Pancreas (tissue), 10 donors: Measurements from ENCODE around the gene HOXC10. TPM values are rescaled to one million over a fixed set of nuclear protein-coding genes. Genes with fewer than 3 reads are reported as not detected.

Experiments
- ATAC-seq, 4 donors: fragments of 200-7000 bp; cut with Tn5 transposase; one replicate each; pipeline versions ENCODE4 v1.8.0 to v1.9.1; 2020; ENCODE audit warnings: mild to moderate bottlenecking in 4 of 4, moderate library complexity in 4 of 4
- DNase-seq, 6 donors: peaks; one replicate each; pipeline ENCODE4 v3.0.0-alpha.2; 2020
- FAIRE-seq: peaks from 2 replicates; lab custom pipeline; 2012; peaks lifted over from hg19 to GRCh38; lab: Jason Lieb, UNC
- H3K27ac ChIP-seq, 4 donors: fragments of 200-600 bp; sonication (generic); 1 replicate in 3 of 4; 2 replicates in 1 of 4; pipeline versions ENCODE4 v1.5.0 to v1.8.0; 2020
- H3K27me3 ChIP-seq, 4 donors: fragments of 200-600 bp; one replicate each; pipeline ENCODE4 v1.8.0; 2021
- H3K36me3 ChIP-seq, 3 donors: fragments of 200-600 bp; sonication (generic) in 1 of 3; one replicate each; pipeline versions ENCODE4 v1.5.0 to v1.8.0; 2020 to 2021
- H3K4me1 ChIP-seq, 3 donors: fragments of 200-600 bp; one replicate each; pipeline ENCODE4 v1.8.0; 2021
- H3K4me3 ChIP-seq, 4 donors: fragments of 200-600 bp; sonication (generic) in 2 of 4; one replicate each; pipeline versions ENCODE4 v1.5.0 to v1.8.0; 2020 to 2021
- H3K9me3 ChIP-seq, 4 donors: fragments of 200-600 bp; one replicate each; pipeline ENCODE4 v1.8.0; 2021
- CTCF ChIP-seq, 4 donors: fragments of 200-600 bp; sonication (generic) in 3 of 4; IDR thresholded peaks; one replicate each; pipeline versions ENCODE4 v1.5.0 to v1.8.0; 2021; ENCODE audit warnings: antibody characterized with exemption in 4 of 4
- WGBS, 2 donors: extraction: QIAGEN DNeasy Blood & Tissue Kit; methylation state at CpG; one replicate each; pipeline ENCODE4 v1.1.7; 2013; 5-methylcytosine and 5-hydroxymethylcytosine counted together
- intact Hi-C, 3 donors: fragments of 100-400 bp; cut with DNase I; formaldehyde crosslinking; loops; one replicate each; pipeline versions ENCODE4 v1.11.1 to v1.14.2; 2022
- polyA plus RNA-seq, 2 donors: library from polyadenylated mRNA; stranded (reverse); fragments of 200-250 nt; gene quantifications; one replicate each; pipeline ENCODE4 v1.2.3, GENCODE V29; 2013
- total RNA-seq, 6 donors: library from RNA; stranded (reverse); fragmentation: NEBNext Ultra II Directional in 4 of 6; extraction: Animal tissue kit (Norgen Biotek cat#: 25700) in 4 of 6; gene quantifications; one replicate each; pipeline versions ENCODE4 v1.2.1 to v1.2.4, GENCODE V29; 2021 to 2023
- donor health status: healthy with polysubstance abuse.
- donor health status: DM: no; HTN: no; CAD: no; lungs with moderate emphysema.
- donor health status: DM: no; HTN: no; CAD: no.
- donor health status: control.
- donor health status: control.
- donor health status: Bipolar disorder and iron deficiency.
- donor health status: DM: yes; HTN: yes; CAD: no.
- donor health status: DM: no; HTN: no; CAD: no.
- donor health status: DM: no; HTN: no; CAD: no.
- donor health status: DM: yes; HTN: yes; CAD: no.

HOXC10 gene
- total and polyA plus RNA-seq, 8 donors: 0.08 to 0.16 TPM; not detected in 6

DNA sequence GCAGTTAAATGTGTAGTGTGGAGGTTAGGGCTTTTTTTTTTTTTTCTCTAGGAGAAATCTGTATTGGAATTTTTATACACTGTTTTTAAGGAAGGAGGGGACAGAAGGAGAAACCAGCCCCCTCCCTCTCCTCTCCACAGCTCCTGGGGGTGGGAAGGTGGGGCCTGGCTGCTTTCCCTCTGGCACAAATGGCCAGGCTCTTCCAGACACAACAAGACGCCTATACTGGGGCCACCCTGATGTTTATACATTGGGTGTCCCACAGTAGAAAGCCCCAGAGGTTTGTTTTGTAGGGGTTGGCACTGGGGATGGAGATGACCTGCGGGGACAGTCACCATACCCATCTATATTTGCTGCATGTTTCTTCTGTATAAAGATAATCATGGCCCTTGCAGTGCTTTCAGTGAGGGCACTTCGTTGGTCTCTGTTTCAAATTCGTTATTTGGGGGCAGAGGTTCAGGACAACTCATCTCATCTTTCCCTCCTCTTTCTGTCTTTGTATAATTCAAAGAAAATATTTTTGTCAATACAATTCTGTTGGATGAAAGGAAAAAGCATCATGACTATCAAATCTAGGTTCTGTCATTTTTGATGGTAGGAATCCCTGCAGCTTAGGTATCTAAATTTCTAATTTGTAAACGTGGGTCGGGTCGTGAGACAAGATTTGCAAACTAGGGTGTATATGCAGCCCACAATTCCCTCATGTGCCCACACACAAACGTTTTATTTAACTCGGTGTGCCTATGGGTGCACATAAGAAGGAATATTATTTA is 7.9 kb upstream of the HOXC10 start:
- H3K36me3 ChIP-seq: no peaks in the 10 kb centered on the region
- H3K27ac ChIP-seq: no peak overlapping the region
- ATAC-seq: no peak
- no peak for DNase-seq
- intact Hi-C loops: no loop called here
- TF ChIP-seq CTCF (IDR thresholded peaks at IDR 0.05): no peak
- H3K4me1 ChIP-seq: peaks cover 3 to 9% (median 6%) of the 10 kb centered on the region in 3 donors
- 12 to 14% methylated on average over 9 of the region's 9 CpGs for WGBS, 2 donors
- H3K9me3 ChIP-seq: no peaks in the 10 kb centered on the region
- peaks cover 0 to 54% (median 19%) of the 10 kb centered on the region in 4 donors for H3K27me3 ChIP-seq
- no peak for FAIRE-seq
- no peak overlapping the region for H3K4me3 ChIP-seq

GRCh38 chr12:53977596-53978445 is 7.1 kb upstream of the HOXC10 start:
- no peak for TF ChIP-seq CTCF (IDR thresholded peaks at IDR 0.05)
- intact Hi-C loops: no loop called here
- DNase-seq (no peak), ATAC-seq (no peak), FAIRE-seq (no peak)
- Histone ChIP-seq H3K27me3 (peaks cover 0 to 59% (median 20%) of the 10 kb centered on the region in 4 donors), H3K9me3 (no peaks in the 10 kb centered on the region), H3K27ac (no peak overlapping the region), H3K4me3 (no peak overlapping the region), H3K4me1 (peaks cover 3 to 9% (median 6%) of the 10 kb centered on the region in 3 donors), H3K36me3 (no peaks in the 10 kb centered on the region)
- WGBS, 2 donors: 6% methylated on average over 11 of the region's 11 CpGs

DNA sequence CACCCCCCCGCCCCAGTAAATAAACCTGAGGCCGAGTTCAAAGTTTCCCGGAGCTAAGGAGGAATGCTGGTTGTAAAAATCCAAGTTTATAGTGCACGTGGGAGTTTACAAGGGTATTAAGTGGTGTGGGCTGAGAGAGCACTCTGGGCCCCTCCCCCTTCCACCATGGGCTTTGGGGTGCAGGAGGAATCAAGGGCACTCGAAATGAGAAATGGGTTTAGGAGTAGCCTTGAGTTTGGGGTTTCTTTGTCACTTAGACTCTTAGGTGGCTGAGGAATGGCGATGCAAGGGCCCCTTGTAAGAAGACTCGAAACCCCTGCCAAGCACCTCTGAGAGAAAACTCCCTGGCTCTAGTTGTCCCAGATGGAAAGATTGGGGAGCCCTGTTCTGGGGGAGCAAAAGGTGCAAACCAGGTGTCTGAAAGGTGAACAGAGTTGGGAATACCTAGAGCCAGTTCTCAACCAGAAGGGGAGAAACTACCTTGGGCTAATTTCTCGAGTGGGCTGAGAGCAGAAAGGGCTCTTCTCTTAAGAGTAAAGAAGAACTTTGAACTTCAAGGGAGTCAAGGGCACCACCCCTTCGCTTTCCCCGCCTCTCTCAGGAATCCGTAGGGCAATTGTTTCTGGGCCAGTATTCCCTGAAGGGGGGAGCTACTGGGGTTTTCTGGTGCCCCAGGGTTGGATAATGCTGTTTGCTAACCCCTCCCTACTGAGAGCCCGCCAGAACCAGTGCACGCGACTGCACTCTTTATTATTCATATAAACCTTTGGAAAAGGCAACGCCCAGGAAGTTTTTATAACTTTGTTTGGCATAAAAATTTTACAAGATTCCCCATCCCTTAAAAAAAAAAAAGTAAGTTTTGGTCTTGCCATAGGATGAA is 6.2 kb upstream of the HOXC10 start:
- Histone ChIP-seq H3K27ac (no peak overlapping the region), H3K4me1 (peaks cover 3 to 9% (median 6%) of the 10 kb centered on the region in 3 donors), H3K9me3 (no peaks in the 10 kb centered on the region), H3K27me3 (peaks cover 0 to 59% (median 25%) of the 10 kb centered on the region in 4 donors), H3K4me3 (no peak overlapping the region), H3K36me3 (no peaks in the 10 kb centered on the region)
- no peak for TF ChIP-seq CTCF (IDR thresholded peaks at IDR 0.05)
- ATAC-seq: no peak
- no peak for FAIRE-seq
- peak in 1 of 6 donors; percentile 9 for DNase-seq
- 6 to 9% methylated on average over 15 of the region's 15 CpGs for WGBS, 2 donors
- intact Hi-C loops: no loop called here

DNA sequence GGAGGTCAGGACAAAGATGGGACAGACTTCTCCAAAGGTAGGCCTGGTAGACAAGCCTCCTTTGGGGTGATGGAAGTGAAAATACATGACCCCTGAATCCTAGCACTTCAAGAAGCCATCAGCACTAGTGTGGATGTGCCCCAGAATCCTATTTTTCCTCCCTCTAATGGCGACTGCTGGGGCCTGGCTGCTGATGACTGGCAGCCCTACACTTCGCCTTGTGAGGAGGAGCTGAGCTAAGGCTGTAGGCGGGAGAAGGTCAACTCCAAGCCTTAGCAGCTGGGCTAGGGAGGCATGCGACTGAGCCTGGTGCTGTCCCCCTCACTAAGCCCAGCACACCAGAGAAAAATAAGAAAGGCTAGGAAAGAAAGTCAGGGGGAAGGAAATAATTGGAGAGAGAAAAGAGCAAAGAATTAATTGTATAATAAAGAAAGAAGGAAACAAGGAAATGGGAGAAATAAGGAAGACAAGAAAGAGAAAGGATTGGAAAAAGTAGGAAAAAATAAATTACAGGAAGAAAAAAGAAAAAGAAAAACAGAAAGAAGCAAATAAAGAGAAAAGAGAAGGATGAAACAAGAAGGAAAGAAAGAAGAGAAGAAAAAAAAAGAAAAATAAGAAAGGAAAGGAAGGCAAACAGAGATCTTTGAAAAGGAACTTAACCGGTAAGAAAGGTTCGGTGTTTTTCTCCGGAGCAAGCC is 4.7 kb upstream of the HOXC10 start:
- DNase-seq (peak in 1 of 6 donors; percentile 11), ATAC-seq (no peak), FAIRE-seq (no peak)
- intact Hi-C loops: no loop called here
- H3K36me3 ChIP-seq: no peaks in the 10 kb centered on the region
- no peak overlapping the region for H3K4me3 ChIP-seq
- peaks cover 0 to 5% (median 4%) of the 10 kb centered on the region in 3 donors for H3K4me1 ChIP-seq
- peaks cover 0 to 68% (median 26%) of the 10 kb centered on the region in 4 donors for H3K27me3 ChIP-seq
- TF ChIP-seq CTCF (IDR thresholded peaks at IDR 0.05): no peak
- no peak overlapping the region for H3K27ac ChIP-seq
- 42 to 45% methylated on average over 7 of the region's 7 CpGs for WGBS, 2 donors
- H3K9me3 ChIP-seq: no peaks in the 10 kb centered on the region
